ENCODE data around the gene CADM1.

GRCh38 chr11:115279813-115280761, 224.1 kb downstream of the CADM1 start:
- TF ChIP-seq EZH2 (IDR thresholded peaks at IDR 0.05; ENCODE audit: borderline replicate concordance, low read depth, low read length, severe bottlenecking) (no peak), CTCF (IDR thresholded peaks at IDR 0.05; ENCODE audit: borderline replicate concordance, extremely low read depth, low read length, poor library complexity, severe bottlenecking) (no peak)

All from DND-41 (cell line).